HG03439 (cell line): ENCODE data around the gene ANP32A.
"Not testable (repeated sequence)": the region's sequence is repeated elsewhere in the genome, so short reads cannot be mapped to it uniquely, and the experiment has no call there.

Experiments
- ATAC-seq: cut with Tn5 transposase; IDR thresholded peaks from one replicate; pipeline ENCODE4 v1.9.1; 2021; ENCODE audit warnings: mild to moderate bottlenecking, moderate library complexity; ENCODE audit not compliant: unreplicated experiment

ANP32A gene

DNA sequence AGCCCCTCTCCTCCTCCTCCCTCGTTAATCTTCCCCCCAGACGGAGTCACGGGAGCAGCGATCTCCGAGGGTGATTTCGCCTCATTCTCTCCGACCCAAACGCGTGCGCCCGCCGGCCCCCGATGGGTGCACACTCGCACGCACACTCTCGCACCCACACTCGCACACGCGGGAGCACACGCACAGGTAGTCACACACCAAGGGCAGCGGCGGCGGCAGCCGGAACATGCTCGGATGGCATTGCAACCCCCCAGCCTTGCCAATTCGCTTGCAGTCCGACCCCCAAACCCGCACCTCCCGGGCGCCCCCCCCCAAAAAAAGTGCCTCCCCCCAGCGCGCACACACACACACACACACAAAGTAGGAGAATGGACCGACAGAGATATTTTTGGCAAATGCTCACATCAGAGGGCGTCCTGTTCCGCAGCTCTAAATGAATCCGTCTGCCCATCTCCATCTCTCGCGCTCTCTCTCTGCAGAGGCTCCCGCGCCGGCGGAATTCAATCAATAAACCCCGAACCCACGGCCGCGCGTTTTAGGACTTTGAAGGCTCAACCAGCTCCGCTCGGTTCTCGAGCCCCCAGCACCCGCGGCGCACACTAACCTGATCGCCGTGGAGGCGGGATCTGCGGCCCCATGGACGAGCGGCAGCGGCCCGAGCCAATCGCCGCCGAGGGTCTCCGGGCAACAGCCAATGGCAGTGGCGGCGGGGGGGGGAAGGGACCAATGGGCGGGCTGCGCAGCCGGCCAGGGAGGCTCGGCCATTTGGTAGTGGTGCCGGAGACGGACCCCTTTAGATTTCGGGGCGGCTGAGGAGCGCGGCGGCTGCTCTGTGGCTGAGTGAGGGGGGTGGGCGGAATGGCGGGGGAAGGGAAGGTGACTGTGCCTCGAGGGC is at the start of gene ANP32A:
ANP32A (minus strand) TSS at position 601 of the 895 bp plus-strand sequence; CDS start at position 457, 144 bp downstream.
- ATAC-seq = peak; percentile 55

DNA sequence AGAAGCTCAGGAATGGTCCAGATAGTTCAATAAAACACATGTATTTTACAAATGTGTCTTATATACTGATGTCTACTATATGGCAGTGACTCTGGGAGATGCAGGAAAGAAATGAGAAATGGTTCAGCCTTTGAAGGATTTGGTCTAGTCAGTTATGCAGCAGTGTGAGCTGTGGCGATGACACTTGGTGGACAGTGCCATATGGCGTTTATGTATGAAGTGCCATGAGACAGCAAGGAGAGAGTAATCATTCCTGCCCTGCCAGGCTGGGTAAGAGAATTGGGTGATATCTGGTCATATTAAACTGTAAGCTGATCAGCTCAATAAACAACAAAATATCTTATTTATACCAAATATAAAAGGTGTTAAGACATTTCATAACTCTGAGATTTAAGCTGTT is 47.6 kb upstream of the ANP32A start:
- ATAC-seq = no peak

DNA sequence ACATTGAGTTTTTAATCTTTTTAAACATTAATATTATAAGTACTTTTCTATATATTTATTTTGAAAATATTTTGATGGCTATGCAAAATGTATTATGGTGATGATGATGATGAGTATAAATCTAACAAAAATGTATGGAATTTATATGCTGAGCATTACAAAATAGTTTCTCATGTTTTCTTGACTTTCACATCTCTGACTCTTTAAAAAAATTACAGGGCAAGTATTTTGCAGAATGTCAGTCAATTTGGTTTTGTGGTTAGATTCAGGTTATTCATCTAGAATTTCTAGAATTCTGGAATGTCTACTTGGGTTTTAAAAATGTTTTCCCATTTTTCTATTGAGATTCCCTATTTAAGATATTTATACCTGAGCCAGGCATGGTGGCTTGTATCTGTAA is 41.7 kb upstream of the ANP32A start:
- ATAC-seq = no peak

DNA sequence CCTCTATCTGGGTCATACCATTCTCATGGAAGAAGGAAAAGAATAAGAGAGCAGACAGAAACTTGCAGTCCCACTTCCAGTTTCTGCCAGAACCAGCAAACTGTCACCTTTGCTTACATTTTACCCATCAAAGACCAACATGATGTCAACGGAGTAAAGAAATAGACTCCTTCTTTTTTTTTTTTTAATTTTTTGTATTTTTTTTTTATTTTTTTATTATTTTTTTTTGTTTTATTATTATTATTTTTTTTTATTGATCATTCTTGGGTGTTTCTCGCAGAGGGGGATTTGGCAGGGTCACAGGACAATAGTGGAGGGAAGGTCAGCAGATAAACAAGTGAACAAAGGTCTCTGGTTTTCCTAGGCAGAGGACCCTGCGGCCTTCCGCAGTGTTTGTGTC is 38.0 kb upstream of the ANP32A start:
- not testable (repeated sequence) for ATAC-seq

DNA sequence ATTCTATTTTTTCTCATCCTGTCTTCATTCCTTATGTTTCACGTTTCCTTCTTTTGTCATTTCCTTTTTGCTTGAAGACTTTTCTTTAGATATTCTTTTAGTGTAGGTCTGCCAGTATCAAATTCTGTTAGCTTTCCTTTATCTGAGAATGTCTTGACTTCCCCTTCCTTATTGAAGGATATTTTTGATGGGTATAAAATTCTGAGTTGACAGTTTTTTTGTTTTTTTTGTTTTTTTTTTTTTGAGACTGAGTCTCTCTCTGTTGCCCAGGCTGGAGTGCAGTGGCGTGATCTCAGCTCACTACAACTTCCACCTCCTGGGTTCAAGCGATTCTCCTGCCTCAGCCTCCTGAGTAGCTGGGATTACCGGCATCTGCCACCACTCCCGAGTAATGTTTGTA is 36.7 kb upstream of the ANP32A start:
- not testable (repeated sequence) for ATAC-seq

DNA sequence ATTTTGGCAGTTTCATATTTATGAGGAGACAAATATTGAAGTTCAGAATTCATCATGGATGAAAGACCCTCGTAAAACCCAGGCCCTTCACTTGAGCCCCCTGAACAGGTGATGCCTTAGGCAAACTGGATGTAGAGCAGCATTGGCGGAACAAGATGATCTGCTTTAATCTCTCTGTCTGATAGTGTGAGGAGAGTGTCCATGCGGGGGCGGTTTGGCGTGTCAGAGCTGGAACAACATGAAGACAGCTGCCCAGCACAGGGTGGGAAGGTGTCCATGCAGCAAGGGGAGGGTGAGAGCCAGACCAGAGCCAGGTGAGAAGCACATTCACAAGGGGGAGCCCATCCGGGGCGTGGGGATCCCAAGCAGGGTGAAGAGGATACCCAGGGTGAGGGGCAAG is 31.8 kb upstream of the ANP32A start:
- ATAC-seq = no peak

DNA sequence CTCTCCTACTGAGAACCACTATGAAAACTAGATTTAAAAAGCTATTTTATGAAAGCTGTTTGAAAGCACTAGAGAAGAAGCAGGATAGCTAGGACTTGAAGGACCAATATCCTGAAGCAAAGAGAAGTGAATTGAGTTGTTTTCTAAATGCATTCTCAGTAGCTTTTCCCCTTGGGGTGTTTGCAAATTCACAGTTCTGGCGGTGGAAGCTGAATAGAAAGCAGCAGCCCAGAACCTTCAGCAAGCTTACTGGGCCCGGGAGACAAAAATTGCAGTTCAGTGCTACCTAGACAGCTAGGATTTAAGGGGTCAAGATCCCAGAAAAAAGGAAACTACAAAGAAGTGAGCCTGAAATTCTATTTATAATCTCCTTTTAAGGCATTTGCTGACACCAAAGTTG is 31.3 kb upstream of the ANP32A start:
- ATAC-seq = no peak

DNA sequence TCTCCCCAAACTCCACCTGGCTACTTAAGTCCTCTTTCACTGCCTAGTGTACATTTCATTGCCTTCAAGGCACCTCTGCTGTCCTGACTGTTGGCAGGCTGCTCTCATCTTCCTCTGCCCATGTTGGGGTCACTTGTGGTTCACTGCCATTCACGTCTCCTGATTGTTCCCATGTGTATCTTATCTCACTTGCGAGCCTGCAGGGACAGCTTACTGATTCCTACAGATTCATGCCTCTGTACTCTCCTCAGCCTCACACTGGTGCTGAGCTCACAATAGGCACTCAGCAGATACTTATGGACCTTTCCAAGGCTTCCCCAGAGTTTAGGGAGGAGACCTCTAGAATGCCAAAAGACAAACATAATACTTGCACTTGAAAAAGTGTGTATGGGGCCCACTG is 28.8 kb upstream of the ANP32A start:
- no peak for ATAC-seq

DNA sequence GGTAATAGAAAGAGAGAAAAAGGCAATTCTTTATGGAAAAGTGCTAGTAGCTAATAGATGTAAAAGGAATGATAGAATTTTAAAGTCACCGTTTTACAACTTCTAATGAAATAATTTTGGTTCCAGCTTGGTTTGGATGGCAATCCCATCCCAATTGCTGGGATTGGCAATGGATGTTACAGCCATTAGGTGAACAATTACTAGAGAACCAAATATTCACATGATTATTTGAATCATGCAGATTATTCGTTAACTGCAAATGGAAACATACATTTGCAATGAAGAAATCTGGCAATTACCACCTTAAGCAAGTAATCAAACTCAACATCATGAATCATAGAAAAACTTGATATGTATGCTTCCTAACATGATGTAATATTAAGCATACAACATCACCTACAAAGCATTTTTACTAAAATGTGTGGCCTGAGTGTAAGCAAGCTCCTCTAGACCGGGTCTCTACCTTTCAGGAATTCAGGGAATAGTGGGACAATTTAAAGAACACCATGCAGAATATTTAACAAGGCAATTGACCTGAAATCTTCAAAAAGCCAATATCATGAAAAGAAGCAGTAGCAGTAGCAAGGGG is 26.2 kb upstream of the ANP32A start:
- no peak for ATAC-seq

DNA sequence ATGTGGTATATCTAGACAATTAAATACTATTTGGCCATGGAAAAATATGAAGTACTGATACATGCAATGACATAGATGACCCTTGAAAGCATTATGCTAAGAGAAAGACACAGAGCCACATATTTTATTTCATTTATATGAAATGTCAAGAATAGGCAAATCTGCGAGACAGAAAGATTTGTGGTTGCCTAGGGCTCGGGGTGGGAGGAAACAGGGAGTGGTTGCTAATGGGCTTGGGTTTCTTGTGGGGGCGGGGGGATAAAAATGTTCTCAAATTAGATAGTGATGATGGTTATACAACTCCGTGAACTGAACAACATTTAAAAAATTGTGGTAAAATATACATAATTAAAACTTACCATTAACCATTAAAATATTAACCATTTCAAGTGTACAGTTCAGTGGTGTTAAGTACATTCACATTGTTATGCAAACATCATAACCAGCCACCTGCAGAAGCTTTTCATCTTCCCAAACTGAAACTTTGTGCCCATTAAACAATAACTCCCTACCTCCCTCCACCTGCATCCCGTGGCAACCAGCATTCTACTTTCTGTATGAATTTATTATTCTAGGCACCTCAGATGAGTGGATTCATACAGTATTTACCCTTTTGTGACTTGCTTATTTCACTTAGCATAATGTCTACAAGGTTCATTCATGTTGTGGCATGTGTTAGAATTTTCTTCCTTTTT is 24.3 kb upstream of the ANP32A start:
- ATAC-seq = no peak

DNA sequence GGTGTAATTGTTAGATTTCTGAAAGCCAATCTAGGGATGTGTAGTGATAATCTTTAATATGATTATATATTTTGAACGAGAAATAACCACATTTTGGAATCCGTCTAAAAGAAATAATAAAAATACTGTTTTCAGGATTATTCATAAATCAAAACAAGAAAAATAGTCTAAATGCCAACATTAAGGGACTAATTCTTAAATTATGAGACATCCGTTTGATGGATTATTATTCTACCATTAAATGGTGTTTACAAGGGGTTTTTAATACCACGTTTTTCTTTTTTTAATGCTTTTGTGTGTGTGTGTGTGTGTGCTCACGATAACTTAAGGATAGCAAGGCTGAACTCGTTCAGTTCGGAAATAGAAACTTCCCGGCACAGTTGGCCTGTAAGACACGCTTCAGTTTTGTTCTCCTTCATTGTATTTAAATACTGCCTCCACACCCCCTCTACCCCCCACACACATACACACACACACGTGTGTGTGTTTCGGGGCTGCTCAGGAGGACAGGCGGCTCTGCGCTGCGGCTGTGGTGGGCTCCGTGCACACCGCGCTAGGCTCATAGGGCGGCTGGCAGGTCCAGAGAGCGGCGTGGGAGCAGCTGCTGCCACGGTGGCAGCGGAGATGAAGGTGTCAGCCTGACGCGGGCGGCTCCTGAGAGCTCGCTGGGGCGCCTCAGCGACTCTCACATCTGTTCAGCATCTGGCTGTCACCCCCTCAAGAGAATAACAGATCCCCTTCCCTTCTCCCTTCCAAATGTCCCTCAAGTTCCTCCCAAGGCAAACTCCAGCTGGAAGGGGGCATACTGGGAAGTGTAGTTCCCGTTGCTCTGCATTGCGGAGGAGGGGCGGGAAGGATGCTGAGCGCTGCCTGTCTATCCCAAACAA is 23.0 kb upstream of the ANP32A start:
- ATAC-seq = no peak

DNA sequence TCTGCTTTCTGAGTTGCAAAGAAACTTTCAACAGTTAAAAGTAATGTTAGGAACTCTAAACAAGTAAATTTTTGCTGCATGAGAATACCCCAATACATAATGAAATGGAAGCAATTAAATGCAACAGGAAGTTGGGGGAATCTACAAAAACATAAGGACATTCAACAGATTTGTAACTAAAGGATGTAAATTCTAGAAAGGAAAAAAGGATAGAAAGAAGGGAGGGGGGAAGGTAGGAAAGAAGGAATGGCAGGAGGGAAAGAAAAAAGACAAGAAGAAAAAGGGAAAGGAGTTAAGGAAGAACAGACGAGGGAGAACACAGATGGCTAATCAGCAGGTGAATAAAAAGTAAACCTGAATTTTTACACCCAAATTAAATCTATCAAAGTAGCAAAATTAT is 22.3 kb upstream of the ANP32A start:
- ATAC-seq = no peak

DNA sequence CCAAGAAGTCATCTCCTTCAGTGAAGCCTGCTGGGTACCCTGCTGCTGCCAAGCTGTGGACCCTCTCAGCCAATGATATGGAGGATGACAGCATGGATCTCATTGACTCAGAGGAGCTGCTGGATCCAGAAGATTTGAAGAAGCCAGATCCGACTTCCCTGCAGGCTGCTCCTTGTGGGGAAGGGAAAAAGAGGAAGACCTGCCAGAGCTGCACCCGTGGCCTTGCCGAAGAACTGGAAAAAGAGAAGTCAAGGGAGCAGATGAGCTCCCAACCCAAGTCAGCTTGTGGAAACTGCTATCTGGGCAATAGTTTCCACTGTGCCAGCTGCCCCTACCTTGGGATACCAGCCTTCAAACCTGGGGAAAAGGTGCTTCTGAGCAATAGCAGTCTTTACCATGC is 13.7 kb upstream of the ANP32A start:
- no peak for ATAC-seq

DNA sequence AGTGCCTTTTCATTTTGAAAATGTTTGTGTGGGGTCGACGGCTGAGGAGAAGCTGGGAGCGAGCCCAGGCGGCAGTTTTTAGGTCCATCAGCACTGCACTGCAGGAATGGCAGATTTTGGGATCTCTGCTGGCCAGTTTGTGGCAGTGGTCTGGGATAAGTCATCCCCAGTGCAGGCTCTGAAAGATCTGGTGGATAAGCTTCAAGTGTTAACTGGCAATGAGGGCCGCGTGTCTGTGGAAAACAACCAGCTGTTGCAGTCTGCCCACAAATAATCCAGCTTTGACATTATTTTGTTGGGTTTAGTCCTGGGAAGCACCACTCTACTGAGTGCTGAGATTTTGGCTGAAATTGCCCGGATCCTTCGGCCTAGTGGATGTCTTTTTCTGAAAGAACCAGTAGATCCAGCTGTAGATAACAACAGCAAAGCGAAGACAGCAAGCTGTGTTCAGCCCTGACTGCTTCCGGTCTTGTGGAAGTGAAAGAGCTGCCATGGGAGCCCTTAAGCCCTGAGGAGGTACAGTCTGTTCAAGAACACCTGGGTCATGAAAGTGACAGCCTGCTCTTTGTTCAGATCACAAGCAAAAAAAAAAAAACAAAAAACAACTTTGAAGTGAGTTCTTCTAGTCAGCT is 13.1 kb upstream of the ANP32A start:
- no peak for ATAC-seq

DNA sequence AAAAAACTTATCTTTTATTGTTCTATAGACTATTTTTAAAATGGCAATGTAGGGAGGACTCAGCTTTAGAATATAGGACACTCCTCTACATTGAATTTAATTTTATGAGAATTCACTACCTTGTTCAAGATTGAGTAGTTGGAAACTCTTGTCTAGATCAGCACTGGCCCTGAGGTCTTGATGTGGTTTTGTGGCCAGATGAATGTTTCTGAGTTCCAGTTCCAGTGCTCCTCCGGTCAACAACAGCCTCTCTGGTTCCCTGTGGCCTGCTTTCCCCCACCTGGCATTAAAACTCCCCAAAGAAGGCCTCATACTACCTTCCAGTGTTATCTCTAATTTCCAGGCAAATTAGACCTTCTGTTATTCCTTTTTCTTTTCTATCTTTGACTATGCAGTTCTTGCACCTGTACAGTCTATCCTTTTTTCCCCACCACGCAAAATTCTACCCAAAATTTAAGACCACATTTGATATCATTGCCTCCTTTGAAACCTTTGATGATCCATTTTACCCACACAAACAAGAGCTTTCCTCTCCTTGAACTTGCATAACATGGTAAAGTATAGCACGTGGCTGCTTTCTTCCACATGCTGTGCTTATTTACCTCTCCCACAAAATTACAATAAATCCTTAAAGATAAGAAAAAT is 9.6 kb upstream of the ANP32A start:
- ATAC-seq = no peak

DNA sequence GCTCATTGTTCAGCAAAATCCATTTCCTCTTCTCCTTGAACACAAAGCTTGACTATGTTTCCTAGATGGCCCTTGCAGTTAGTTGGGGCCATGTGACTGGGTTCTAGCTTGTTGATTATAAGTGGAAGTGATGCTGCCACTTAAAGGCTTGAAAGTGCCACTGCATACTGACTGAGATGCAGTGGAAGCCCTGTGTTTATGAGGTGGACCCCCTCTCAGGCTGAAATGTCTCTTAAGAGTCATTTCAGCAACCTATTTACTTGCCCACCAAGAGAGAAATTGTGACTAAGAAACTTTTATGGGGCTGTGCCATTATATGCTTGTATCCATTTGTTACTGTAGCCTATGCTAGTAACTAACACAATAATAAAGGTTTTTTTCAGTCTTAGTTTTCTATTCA is 8.4 kb upstream of the ANP32A start:
- peak; percentile 53 for ATAC-seq

DNA sequence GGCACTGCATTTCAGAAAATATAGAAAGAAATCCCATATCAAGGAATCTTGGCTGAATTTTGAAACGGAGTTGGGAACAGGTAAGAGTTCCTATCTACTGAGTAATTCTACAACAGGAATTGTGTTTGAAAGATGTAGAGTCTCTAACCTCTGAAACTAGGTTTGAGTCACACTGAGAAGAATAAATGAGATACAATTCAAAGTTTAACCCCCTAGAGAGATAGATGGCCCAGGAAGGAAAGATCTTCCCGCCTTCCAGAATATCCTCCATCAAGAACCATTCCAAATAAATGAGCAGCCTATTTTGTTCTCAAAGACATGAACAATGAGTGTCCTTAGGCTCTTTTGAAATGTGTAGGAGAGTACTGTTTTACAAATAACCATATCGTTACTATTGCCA is 2.9 kb upstream of the ANP32A start:
- ATAC-seq = no peak

DNA sequence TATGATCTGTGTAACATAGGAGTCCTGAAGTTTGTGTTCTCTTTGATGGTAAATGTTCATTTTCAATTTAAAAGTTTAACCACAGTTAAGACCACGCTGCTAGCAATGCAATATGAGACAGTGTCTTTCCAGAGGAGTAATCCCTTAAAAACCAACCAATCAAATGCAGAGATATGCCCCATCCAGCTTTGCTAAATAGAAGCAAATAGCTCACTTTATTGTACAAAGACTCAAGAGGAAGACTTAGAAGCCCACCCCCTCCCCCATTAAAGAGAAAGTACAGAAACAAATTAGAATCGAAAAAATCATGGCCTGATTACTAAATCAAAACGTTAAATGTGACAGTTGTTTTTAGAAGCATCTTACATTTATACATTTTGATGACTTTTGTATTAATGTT is 2.1 kb upstream of the ANP32A start:
- ATAC-seq = no peak

DNA sequence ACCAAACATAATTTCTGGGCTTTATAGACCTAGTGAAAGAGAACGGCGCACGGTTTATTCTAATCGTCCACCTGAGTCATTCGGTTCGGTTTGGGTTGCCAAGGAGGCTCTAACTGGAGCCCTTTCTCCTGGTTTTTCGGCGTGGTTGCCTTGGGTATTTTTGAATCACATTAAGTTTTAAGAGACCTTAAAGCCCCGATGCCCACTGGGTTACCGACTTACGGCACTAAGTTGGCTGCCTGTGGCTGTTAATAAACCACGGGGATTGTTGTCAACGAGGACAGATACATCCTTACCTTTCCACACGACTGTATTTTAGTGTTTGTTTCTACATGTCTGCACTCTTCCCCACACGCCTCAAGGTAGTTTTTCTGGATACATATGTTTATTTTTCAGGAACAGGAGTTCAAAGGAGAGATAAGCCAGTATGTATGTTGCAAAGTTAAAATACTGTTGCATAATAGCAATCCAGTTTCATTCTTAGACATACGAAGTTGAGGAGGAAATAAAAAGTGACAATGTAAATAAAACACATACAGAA is 1.2 kb upstream of the ANP32A start:
- ATAC-seq = no peak
